Stimulated activated CD8-positive, alpha-beta memory T cell treated with anti-CD3 and anti-CD28 coated beads, Interleukin-2, amount 100 ng/mL, for 48 hours (primary cell): ENCODE measurements around the gene TRNP1.
"Not testable (repeated sequence)": the region's sequence is repeated elsewhere in the genome, so short reads cannot be mapped to it uniquely, and the experiment has no call there.

Experiments
- DNase-seq, 2 donors: peaks; one replicate each; pipeline ENCODE4 v3.0.0-alpha.2; 2020; ENCODE audit warnings: low read depth in 2 of 2

TRNP1 gene

DNA sequence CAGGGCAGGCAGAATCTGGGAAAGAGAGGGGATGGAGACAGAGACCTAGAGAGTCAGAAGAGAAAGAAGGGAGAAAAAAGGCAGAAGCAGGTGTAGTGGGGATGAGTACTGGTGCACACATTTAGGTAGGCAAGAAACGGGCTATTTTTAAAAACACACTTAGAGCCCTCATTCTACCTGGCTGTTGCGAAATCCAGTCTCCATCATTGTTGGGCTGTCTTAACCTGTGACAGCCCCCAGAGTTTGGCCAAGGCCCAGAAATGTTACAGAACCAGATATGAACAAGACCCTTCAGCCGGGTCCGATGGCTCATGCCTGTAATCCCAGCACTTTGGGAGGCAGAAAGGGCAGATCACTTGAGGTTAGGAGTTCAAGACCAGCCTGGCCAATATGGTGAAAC is 20.7 kb upstream of the TRNP1 start:
- no peak for DNase-seq

DNA sequence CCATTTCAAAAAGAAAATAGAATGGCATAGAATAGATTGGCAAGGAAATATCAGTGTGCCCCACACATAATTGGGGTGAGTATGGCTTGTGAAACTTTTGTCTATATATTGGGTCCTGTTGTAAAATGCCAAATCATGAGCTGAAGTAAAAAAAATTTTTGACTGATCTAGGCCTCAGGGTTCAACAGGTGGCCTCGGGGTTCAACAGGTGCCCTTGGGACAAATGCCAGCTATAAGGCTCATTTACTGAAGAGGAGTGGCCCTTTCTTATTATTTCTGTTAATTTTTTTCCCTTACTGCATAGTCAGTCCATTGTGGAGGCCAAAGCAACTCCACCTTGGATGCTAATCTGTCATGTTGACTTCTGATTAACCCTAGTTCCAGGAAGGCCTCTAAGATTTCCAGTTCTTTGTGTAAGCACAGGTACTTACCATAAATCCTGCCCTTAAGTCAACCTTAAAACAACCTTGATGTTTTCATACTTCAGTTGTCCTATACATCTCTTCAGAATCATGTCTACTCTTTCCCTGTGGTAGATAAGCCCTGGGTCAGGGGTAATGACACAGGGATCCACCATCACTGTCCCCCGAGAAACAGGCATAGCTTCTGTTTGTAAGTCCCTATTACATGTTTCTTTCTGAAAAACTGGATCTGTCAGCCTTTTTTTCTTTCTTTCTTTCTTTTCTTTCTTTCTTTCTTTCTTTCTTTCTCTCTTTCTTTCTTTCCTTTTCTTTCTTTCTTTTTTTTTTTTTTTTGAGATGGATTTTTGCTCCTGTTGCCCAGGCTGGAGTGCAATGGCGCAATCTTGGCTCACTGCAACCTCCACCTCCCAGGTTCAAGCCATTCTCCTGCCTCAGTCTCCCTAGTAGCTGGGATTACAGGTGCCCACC is 16.6 kb upstream of the TRNP1 start:
- no peak for DNase-seq

DNA sequence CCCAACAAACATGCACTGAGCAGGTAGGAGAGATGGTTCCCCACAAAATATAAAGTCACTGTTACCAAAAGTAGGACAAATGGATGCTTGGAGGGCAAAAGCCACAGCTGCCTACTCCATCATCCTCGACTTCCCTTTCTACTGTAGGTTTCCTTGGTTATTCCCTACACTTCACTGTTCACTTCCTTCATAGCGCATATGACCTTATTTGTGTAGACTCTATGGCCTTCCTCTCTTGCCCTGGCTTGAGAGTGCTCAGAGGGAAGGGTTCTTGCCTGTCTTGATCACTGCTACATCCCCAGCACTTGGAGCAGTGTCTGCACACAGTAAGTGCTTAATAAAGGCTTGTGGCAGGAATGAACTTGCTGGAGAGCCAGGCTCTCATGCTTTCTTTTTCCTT is 14.6 kb upstream of the TRNP1 start:
- no peak for DNase-seq

DNA sequence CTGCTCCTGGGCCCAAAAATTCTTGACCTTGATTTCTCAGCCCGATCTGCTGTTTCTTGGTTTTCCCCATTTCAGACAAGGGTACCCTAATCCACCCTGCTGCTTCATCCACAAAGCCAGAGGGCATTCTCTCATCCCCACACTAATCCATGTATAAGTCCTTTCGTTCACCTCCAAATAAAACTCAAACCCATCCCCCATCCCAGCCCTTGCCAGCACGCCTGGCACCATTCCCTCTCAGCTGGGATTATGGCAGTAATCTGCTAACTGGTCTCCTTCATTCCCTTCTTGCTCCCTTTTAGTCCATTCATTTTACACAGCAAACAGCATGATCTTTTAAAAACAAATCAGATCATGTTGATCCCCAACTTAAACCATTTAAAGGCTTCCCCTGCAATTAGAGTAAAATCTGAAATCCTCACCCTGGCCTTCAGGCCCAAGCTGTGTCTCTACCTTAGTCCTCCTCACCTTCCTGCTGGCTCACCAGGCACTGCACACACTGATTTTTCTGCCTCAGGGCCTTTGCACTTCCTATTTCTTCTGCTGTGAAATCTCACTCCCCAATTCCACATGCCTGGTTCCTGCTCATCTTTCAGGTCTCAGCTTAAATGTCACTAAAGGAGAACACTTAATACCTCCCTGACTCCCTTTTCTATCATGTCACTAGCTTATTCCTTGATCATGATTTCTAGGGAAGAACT is 12.2 kb upstream of the TRNP1 start:
- no peak for DNase-seq

DNA sequence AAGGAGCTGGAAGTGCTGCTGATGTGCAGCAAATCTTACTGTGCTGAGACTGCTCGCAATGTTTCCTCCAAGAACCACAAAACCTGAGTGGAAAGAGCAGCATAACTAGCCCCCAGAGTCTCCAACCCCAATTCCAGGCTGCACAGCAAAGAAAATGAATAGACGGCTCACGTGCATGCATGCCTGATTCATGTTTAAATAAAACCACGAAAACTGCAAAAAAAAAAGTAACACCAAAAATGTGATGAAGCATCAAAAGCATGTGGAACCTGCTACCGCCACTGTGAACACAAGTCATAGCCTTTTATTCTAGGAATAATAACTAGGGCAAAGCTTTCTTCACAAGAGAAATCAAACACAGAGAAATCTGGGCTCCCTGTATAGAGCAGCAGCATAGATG is 9.6 kb upstream of the TRNP1 start:
- no peak for DNase-seq

DNA sequence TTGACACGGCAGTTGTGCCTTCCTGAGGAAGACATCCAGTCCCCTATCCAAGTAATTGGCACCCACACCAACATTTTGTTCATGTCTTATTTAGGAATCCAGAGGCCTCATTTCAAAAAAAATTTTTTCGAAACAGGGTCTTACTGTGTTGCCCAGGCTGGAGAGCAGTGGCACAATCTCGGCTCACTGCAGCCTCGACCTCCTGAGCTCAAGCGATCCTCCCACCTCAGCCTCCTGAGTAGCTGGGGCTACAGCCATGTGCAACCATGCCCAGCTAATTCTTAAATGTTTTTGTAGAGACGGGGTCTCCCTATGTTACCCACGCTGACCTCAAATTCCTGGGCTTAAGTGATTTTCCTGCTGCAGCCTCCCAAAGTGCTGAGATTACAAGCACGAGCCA is 9.2 kb upstream of the TRNP1 start:
- no peak for DNase-seq

DNA sequence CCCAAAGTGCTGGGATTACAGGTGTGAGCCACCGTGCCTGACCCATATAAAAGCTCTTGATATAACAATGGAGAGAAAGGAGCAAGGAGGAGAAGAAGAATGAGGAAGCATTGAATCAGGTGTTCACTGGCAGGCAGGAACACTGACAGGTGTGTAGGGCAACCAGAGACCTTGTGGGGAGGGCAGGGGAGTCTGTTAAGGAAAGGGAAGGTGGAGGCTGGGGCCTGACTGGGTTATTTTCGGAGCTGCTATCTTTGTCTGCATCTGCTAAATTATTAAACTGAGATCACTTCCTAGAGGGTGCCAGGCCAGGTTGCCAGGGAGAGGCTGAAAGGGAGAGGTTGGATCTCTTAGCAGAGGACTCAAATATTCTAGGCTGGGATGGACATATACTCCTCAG is 6.8 kb upstream of the TRNP1 start:
- DNase-seq, result no peak

DNA sequence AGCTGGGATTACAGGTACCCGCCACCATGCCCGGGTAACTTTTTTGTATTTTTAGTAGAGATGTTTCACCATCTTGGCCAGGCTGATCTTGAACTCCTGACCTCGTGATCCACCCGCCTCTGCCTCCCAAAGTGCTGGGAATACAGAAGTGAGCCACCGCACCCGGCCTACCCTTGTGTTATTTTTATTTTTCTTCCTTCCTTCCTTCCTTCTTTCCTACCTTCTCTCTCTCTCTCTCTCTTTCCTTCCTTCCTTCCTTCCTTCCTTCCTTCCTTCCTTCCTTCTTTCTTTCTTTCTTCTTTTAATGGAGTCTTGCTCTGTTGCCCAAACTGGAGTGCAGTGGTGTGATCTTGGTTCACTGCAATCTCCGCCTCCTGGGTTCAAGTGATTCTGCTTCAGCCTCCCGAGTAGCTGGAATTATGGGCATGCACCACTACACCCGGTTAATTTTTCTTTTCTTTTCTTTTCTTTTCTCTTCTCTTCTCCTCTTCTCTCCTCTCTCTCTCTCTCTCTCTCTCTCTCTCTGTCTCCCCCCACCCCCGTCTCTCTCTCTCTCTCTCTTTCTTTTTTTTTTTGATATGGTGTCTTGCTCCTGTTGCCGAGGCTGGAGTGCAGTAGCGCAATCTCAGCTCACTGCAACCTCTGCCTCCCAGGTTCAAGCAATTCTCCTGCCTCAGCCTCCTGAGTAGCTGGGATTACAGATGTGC is 3.9 kb upstream of the TRNP1 start:
- DNase-seq, result not testable (repeated sequence)

DNA sequence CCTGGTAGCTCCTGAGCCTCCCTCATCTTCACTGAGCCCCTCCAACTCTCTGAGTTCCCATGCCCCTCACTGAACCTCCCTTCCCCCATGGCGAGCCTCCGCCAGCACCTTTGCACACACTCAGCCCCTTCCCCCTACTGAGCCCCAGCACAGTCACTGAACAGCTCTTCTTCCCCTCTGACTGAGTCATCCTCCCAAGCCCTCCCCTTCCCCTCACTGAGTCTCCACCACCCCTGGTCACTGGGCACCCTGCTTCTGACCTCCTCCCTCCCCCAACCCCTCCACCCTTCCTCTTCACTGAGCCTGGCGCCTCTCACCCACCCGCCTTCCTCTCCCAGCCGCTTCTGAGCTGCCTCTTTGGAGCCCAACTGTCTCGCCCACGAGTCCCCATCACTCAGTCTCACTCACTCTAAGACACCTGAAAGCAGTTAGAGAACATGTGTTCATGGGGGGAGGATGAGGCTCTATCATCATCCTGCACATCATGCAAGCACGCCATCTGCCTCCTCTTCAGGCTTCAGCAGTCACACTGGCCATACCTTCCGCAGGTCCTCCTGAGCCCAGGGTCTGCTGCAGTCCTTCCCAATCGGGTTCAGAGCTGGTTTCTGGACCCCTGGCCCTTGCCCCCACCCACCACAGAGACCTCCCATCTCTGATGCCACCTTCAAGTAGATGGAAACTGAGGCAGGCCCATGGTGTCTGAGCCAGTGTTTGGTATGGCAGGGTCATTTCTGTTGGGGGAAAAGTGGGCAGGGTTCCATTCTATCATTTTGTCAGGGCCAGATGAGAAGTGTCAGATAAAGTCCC is 2.0 kb upstream of the TRNP1 start:
- no peak for DNase-seq

DNA sequence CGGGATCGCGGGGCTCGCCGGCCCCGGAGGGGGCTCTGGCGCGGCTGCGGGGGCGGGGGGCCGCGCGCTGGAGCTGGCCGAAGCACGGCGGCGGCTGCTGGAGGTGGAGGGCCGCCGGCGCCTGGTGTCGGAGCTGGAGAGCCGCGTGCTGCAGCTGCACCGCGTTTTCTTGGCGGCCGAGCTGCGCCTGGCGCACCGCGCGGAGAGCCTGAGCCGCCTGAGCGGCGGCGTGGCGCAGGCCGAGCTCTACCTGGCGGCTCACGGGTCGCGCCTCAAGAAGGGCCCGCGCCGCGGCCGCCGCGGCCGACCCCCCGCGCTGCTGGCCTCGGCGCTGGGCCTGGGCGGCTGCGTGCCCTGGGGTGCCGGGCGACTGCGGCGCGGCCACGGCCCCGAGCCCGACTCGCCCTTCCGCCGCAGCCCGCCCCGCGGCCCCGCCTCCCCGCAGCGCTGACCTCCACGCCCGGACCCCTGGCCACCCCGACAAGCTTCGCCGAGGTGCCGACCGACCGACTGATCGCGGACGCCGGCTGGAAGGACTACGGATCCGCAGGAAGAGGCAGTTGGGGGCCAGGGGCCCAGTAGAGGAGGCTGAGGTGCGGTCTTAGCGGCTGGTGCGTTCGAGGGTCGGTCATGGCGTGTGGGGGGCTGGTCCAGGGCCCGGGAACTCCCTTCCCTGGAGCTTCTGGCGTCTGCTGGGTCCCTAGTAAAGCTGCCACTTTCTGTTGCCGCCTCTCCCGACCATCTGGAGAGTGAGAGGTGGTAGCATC is 711 bp downstream of the TRNP1 start:
- DNase-seq, result no peak

DNA sequence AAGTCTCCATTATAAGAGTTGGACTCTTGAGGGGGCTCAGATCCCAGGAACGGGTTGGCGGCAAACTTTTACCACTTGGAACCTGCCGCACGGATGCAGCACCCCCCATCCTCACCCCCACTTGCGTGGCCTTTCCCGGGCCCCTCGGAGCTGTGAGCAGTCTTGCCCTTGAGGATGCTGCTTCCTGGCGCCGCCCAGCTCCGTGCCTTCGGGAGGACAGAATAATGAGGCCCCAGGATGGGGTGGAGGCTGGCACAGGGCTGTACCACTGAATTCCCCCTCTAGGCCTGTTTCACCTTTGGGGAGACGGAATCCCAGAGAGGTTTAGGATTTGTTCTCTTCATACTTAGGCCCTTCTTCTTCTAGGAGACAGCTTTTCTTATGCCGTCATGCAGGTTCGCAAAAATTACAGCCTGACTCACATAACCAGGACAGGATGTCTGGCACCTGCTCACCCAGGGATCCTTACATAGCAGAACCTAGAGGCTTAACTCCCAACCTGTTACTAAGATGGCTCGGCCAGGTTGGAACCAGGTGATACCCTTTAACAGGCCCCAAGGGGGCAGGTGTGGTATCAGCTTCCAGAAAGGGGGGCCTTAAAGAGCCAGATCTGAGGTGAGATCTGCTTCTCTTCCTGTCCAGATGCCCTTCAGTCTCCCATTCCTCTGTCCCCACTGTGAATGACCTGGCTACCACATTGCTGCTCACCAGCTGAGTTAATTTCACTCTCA is 1.5 kb downstream of the TRNP1 start:
- no peak for DNase-seq

DNA sequence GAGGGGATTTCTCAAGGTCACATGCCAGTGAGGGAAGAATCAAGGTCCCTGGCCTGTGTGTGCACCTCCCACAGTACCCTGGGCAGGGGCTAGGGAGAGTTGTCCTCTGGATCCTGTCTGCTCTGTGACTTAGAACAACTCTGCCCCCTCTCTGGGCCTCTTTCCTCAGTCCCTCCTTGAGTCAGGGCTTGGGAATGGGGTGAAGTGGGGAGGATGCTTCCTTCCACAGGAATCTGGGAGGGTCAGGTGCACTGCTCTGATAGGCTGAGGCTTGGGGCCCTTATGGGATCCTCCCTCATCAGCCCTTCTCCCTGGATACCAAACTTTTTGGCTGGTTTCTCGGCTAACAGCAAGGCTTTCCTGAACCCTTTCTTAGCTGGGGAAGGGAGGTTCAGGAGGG is 2.5 kb downstream of the TRNP1 start:
- DNase-seq, result no peak

DNA sequence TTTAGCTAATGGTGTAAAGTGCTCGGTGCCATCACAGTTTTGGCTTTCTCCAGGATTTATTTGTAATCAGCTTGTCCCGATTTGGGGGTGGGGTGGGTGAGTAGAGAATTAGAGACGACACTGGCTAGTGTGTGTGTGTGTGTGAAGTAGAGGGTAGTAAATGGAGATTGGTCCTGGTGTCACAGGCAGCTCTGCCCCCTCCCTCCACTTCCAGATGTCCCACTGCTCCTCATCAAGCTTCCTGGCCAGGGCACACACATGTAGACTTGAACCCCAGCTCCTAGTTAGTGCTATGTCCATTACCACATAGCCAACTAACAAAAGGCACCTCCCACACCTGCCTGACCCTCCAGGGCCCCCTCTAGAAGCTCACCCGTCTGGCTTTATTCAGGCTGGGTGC is 3.2 kb downstream of the TRNP1 start:
- DNase-seq, result no peak

DNA sequence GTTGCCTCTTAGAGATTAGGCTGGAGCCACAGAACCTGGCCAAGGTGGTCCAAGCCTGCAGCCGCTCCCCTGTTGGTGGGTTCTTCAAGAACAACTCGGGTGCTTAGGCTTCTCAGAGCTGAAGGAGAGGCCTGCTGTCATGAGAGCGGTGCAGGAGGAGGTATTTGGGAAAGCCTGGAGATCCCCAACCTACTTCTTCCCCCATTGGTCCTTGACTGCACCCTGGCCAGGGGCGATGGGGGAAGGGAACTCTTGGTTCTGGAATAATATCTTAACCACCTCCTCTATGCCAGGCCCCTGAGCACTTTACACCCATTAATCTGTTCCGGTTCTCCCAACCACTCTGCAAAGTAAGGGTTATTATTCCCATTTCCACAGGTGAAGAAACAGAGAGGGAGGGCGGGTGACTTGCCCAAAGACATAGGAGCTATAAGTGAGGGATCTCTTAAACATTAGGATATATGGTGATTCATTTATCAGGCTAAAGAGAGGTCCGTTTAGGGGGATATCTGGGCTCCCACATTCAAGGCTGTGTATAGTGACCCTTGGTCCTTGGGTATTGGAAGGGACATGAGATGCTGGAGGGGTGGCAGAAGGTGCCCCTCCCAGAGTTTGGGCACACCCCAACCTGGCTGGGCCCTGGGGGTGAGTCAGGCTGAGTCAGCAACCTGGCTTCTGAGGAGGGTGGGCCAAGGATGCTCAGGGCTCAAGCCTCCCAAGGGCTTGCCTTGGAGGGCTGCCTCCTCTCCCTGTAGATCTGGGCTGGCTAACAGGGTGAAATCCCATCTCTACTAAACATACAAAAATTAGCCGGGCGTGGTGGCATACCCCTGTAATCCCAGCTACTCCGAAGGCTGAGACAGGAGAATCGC is 5.2 kb downstream of the TRNP1 start:
- DNase-seq, result no peak

DNA sequence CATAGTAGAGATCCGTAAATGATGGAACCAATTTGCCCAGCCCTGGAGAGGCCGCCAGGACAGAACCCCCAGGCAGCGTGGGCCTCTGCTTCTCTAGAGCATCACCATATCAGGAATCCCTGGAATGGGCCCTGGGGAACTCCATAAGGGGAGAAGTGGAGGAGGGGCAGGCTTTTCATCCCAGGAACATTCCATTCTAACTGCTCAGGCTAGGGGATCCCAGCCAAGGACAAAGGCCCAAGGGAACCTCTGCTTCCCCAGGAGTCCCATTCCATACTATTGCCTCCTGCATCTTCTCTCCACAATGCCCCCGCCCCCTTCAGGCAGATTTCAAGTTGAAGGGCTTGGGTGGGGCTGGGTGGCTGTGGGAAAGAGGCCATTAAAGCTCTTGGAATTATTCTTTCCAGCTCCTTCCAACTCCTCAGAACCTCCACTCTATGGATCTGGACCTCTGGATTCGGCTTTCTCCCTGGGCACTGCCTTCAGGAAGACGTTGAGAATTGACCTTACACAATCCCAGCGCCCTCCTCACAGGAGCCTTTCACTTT is 6.0 kb downstream of the TRNP1 start:
- DNase-seq, result no peak

DNA sequence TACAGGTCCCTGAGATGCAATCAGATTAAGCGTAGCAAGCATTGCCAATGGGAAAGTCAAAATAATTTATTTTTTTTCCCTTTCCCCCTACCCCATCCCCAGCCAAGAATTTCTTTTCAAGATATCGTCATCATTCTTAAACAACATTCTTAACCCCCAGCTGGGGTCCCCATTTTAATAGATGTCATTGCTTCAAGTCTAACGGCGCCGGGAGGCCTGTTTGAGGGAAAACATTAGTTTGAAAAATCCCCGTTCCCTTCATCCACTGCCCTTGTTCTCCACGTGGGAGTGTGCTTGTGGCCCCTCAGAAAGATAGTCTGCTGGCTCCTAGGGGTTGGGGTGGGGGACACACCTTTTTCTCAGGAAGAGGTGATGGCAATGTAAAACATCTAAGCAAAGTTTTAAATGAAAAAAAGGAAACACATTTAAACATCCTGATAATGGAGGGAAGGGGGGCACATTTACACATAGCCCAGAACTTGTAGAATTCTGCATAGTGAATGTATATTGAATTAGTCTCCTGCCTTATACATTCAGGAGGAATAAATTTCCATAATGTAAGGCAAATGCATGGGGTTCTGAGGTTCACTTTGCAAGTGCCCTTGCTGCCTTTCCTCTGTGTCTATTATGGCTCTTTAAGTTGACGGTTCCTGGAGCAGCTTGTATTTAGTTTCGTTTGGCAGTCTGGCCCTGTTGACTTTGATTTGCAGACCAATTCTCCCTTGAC is 6.8 kb downstream of the TRNP1 start:
- no peak for DNase-seq

DNA sequence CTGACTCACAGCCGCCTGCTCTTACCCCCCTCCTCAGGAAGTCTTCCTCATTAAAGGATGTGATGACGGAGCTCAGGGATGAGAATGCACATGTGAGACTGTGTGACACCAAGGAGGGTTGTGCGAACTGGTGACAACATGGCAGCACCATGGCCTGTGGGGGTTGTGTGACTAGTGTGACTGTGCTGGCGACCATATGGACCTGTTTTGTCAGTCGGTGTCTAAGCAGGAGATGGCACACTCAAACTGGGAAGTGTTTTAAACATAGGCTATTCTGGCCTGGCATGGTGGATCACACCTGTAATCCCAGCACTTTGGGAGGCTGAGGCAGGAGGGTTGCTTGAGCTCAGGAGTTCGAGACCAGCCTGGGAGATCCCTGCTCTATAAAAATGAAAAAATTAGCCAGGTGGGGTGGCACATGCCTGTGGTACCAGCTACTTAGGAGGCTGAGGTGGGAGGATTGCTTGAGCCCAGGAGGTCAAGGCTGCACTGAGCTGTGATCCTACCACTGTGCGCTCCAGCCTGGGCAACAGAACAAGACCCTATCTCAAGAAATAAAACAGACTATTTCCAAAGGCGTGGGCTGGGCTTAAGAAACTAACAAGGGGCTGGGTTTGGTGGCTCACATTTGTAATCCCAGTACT is 7.4 kb downstream of the TRNP1 start:
- no peak for DNase-seq
